Measurements from ENCODE around the gene UBE2E2. TPM values are rescaled to one million over a fixed set of nuclear protein-coding genes. Genes with fewer than 3 reads are reported as not detected.

UBE2E2 gene
- total RNA-seq, 1 experiment from 2014 or later = 64.3 TPM

GRCh38 chr3:23161308-23161707, 41.8 kb upstream of the UBE2E2 start:
- CTCF ChIA-PET = interaction anchor here (0.6 to 1.3 kb wide), 2 partner anchors 23 to 238 kb away, joined by 3 read pairs; no protein-coding TSS in a partner anchor

GRCh38 chr3:23161896-23162570, 41.1 kb upstream of the UBE2E2 start:
- TF ChIP-seq CTCF (IDR thresholded peaks at IDR 0.05; ENCODE audit: unreplicated experiment) = no peak
- Mint-ChIP-seq H3K27me3 (ENCODE audit: insufficient read depth, unreplicated experiment) (peaks cover 9% of the 10 kb centered on the region), H3K27ac (ENCODE audit: low read depth, unreplicated experiment) (no peak overlapping the region), H3K4me3 (ENCODE audit: unreplicated experiment) (no peak overlapping the region), H3K4me1 (ENCODE audit: insufficient read depth, unreplicated experiment) (peaks cover 16% of the 10 kb centered on the region), H3K9me3 (ENCODE audit: unreplicated experiment) (no peaks in the 10 kb centered on the region), H3K36me3 (ENCODE audit: insufficient read depth, unreplicated experiment) (no peaks in the 10 kb centered on the region)
- BruUV-seq (replicated peaks) = no TSS peak
- ChIA-PET CTCF (interaction anchor here (1.3 kb wide), 1 partner anchor 239 kb away, joined by 3 read pairs; no protein-coding TSS in a partner anchor), POLR2A (interaction anchor here (0.7 kb wide), 1 partner anchor 914 kb away, joined by 3 read pairs; no protein-coding TSS in a partner anchor)
- DNase-seq (ENCODE audit: unreplicated experiment) = peak; percentile 26
- intact Hi-C loops (cut with micrococcal nuclease) = no loop called here

More at GRCh38 chr3:23161308-23161707, 41.8 kb upstream of the UBE2E2 start:
- Mint-ChIP-seq H3K9me3 (ENCODE audit: unreplicated experiment) (no peaks in the 10 kb centered on the region), H3K4me1 (ENCODE audit: insufficient read depth, unreplicated experiment) (peaks cover 16% of the 10 kb centered on the region), H3K36me3 (ENCODE audit: insufficient read depth, unreplicated experiment) (no peaks in the 10 kb centered on the region), H3K27ac (ENCODE audit: low read depth, unreplicated experiment) (no peak overlapping the region), H3K4me3 (ENCODE audit: unreplicated experiment) (no peak overlapping the region), H3K27me3 (ENCODE audit: insufficient read depth, unreplicated experiment) (peaks cover 17% of the 10 kb centered on the region)
- intact Hi-C loops (cut with micrococcal nuclease) = no loop called here
- DNase-seq (ENCODE audit: unreplicated experiment) = no peak
- BruUV-seq (replicated peaks) = no TSS peak
- POLR2A ChIA-PET = interaction anchor here (0.6 to 0.7 kb wide), 2 partner anchors 20 to 914 kb away, joined by 3 read pairs; no protein-coding TSS in a partner anchor
- TF ChIP-seq CTCF (IDR thresholded peaks at IDR 0.05; ENCODE audit: unreplicated experiment) = no peak

- no peak overlapping the region for H3K4me3 Mint-ChIP-seq (ENCODE audit: unreplicated experiment)
- intact Hi-C loops (cut with micrococcal nuclease) = no loop called here
- ChIA-PET CTCF (interaction anchor here (0.6 to 0.8 kb wide), 2 partner anchors 241 to 987 kb away, joined by 3 to 4 read pairs; no protein-coding TSS in a partner anchor), POLR2A (no interaction called here)
- BruUV-seq (replicated peaks) = no TSS peak
- peaks cover 16% of the 10 kb centered on the region for H3K4me1 Mint-ChIP-seq (ENCODE audit: insufficient read depth, unreplicated experiment)
- H3K9me3 Mint-ChIP-seq (ENCODE audit: unreplicated experiment) = no peaks in the 10 kb centered on the region
- no peak for TF ChIP-seq CTCF (IDR thresholded peaks at IDR 0.05; ENCODE audit: unreplicated experiment)
- peaks cover 7% of the 10 kb centered on the region for H3K27me3 Mint-ChIP-seq (ENCODE audit: insufficient read depth, unreplicated experiment)
- H3K27ac Mint-ChIP-seq (ENCODE audit: low read depth, unreplicated experiment) = no peak overlapping the region
- no peak for DNase-seq (ENCODE audit: unreplicated experiment)
- H3K36me3 Mint-ChIP-seq (ENCODE audit: insufficient read depth, unreplicated experiment) = no peaks in the 10 kb centered on the region
Measured at GRCh38 chr3:23162934-23163333, 40.2 kb upstream of the UBE2E2 start.

- peaks cover 4% of the 10 kb centered on the region for H3K9me3 Mint-ChIP-seq (ENCODE audit: unreplicated experiment)
- H3K27ac Mint-ChIP-seq (ENCODE audit: low read depth, unreplicated experiment) = no peak overlapping the region
- intact Hi-C loops (cut with micrococcal nuclease) = no loop called here
- peaks cover 13% of the 10 kb centered on the region for H3K4me1 Mint-ChIP-seq (ENCODE audit: insufficient read depth, unreplicated experiment)
- no TSS peak for BruUV-seq (replicated peaks)
- H3K4me3 Mint-ChIP-seq (ENCODE audit: unreplicated experiment) = no peak overlapping the region
- no peak for TF ChIP-seq CTCF (IDR thresholded peaks at IDR 0.05; ENCODE audit: unreplicated experiment)
- H3K36me3 Mint-ChIP-seq (ENCODE audit: insufficient read depth, unreplicated experiment) = no peaks in the 10 kb centered on the region
- POLR2A ChIA-PET = interaction anchor here (0.6 kb wide), 1 partner anchor 287 kb away, joined by 3 read pairs; no protein-coding TSS in a partner anchor
- CTCF ChIA-PET = interaction anchor here (0.6 to 1.4 kb wide), 6 partner anchors 8 to 624 kb away, joined by 3 to 8 read pairs (median 3); no protein-coding TSS in a partner anchor
- no peak for DNase-seq (ENCODE audit: unreplicated experiment)
- no peaks in the 10 kb centered on the region for H3K27me3 Mint-ChIP-seq (ENCODE audit: insufficient read depth, unreplicated experiment)
Measured at GRCh38 chr3:23164746-23165145, 38.4 kb upstream of the UBE2E2 start.

All from MCF 10A (cell line).